IPS-18c (cell line): ENCODE data around the gene RGS6.

Source experiments
- H3K4me3 ChIP-seq: 2 replicates; pipeline ENCODE4 v1.7.0; 2013; ENCODE audit warnings: low read depth, mild to moderate bottlenecking, low read length, moderate library complexity; ENCODE audit not compliant: insufficient read depth
- H3K9me3 ChIP-seq: one replicate; pipeline ENCODE4 v1.6.1; 2013; ENCODE audit warnings: mild to moderate bottlenecking, low read length, moderate library complexity; ENCODE audit not compliant: control insufficient read depth, insufficient read depth

The RGS6 gene

GRCh38 chr14:72284176-72284575 lies 351.9 kb downstream of the RGS6 start:
- Histone ChIP-seq H3K4me3 (no peak overlapping the region), H3K9me3 (peaks cover 10% of the 10 kb centered on the region)

GRCh38 chr14:72290241-72290640 lies 358.0 kb downstream of the RGS6 start:
- no peak overlapping the region for H3K4me3 ChIP-seq
- no peaks in the 10 kb centered on the region for H3K9me3 ChIP-seq

- no peaks in the 10 kb centered on the region for H3K9me3 ChIP-seq
- H3K4me3 ChIP-seq: no peak overlapping the region
Measured at GRCh38 chr14:72291908-72292688, 359.9 kb downstream of the RGS6 start.

GRCh38 chr14:72292689-72293024 lies 360.4 kb downstream of the RGS6 start:
- Histone ChIP-seq H3K9me3 (no peaks in the 10 kb centered on the region), H3K4me3 (no peak overlapping the region)

- Histone ChIP-seq H3K9me3 (peaks cover 2% of the 10 kb centered on the region), H3K4me3 (no peak overlapping the region)
Measured at GRCh38 chr14:72301352-72301751, 369.1 kb downstream of the RGS6 start.

- Histone ChIP-seq H3K4me3 (no peak overlapping the region), H3K9me3 (peaks cover 2% of the 10 kb centered on the region)
Measured at GRCh38 chr14:72303930-72304329, 371.7 kb downstream of the RGS6 start.

- Histone ChIP-seq H3K9me3 (peaks cover 2% of the 10 kb centered on the region), H3K4me3 (no peak overlapping the region)
Measured at GRCh38 chr14:72305561-72305960, 373.3 kb downstream of the RGS6 start.

- H3K9me3 ChIP-seq: peaks cover 2% of the 10 kb centered on the region
- no peak overlapping the region for H3K4me3 ChIP-seq
Measured at GRCh38 chr14:72308967-72309485, 376.8 kb downstream of the RGS6 start.

GRCh38 chr14:72311116-72311515 lies 378.9 kb downstream of the RGS6 start:
- Histone ChIP-seq H3K9me3 (no peaks in the 10 kb centered on the region), H3K4me3 (no peak overlapping the region)

- Histone ChIP-seq H3K4me3 (no peak overlapping the region), H3K9me3 (no peaks in the 10 kb centered on the region)
Measured at GRCh38 chr14:72311516-72311915, 379.3 kb downstream of the RGS6 start.

GRCh38 chr14:72314808-72315435 lies 382.7 kb downstream of the RGS6 start:
- no peaks in the 10 kb centered on the region for H3K9me3 ChIP-seq
- H3K4me3 ChIP-seq: no peak overlapping the region

GRCh38 chr14:72315714-72316113 lies 383.5 kb downstream of the RGS6 start:
- Histone ChIP-seq H3K4me3 (no peak overlapping the region), H3K9me3 (no peaks in the 10 kb centered on the region)

- no peak overlapping the region for H3K4me3 ChIP-seq
Measured at GRCh38 chr14:72318648-72319047, 386.4 kb downstream of the RGS6 start.

GRCh38 chr14:72332046-72332445 lies 399.8 kb downstream of the RGS6 start:
- no peak overlapping the region for H3K4me3 ChIP-seq
- H3K9me3 ChIP-seq: no peaks in the 10 kb centered on the region

More at GRCh38 chr14:72318648-72319047, 386.4 kb downstream of the RGS6 start:
- no peaks in the 10 kb centered on the region for H3K9me3 ChIP-seq

GRCh38 chr14:72332871-72333270 lies 400.6 kb downstream of the RGS6 start:
- Histone ChIP-seq H3K9me3 (no peaks in the 10 kb centered on the region), H3K4me3 (no peak overlapping the region)

GRCh38 chr14:72333357-72333756 lies 401.1 kb downstream of the RGS6 start:
- Histone ChIP-seq H3K4me3 (no peak overlapping the region), H3K9me3 (no peaks in the 10 kb centered on the region)

GRCh38 chr14:72336311-72336980 lies 404.2 kb downstream of the RGS6 start:
- Histone ChIP-seq H3K9me3 (no peaks in the 10 kb centered on the region), H3K4me3 (no peak overlapping the region)

GRCh38 chr14:72341237-72341636 lies 409.0 kb downstream of the RGS6 start:
- Histone ChIP-seq H3K9me3 (peaks cover 3% of the 10 kb centered on the region), H3K4me3 (no peak overlapping the region)
